ENCODE results near the gene MED9. TPM values are rescaled to one million over a fixed set of nuclear protein-coding genes. Genes with fewer than 3 reads are reported as not detected.

The MED9 gene
- polyA plus RNA-seq, 1 donor from 2014 or later, result 25.1 TPM

GRCh38 chr17:17437893-17438292 is 38.9 kb upstream of the MED9 start:
- Histone ChIP-seq H2AFZ (ENCODE audit: low read depth, low read length) (no peak overlapping the region), H3F3A (ENCODE audit: insufficient read depth, low read length, poor library complexity, severe bottlenecking) (no peaks in the 10 kb centered on the region), H3K9ac (ENCODE audit: low read length) (no peak overlapping the region), H3K79me2 (replicated peaks; ENCODE audit: insufficient read depth, low read length) (no peaks in the 10 kb centered on the region), H3K4me3 (ENCODE audit: low read length) (no peak overlapping the region), H3K36me3 (ENCODE audit: insufficient read depth, low read length) (no peaks in the 10 kb centered on the region), H4K20me1 (ENCODE audit: insufficient read depth) (no peaks in the 10 kb centered on the region), H3K4me2 (ENCODE audit: low read length) (no peak overlapping the region), H3K27me3 (ENCODE audit: insufficient read depth, low read depth, low read length) (no peaks in the 10 kb centered on the region), H3K9me2 (ENCODE audit: insufficient read depth, low read length) (no peaks in the 10 kb centered on the region), H3K9me3 (ENCODE audit: low read length) (no peaks in the 10 kb centered on the region), H3K27ac (ENCODE audit: low read length) (no peak overlapping the region)
- TF ChIP-seq MXI1 (conservative IDR thresholded peaks at IDR 0.05; ENCODE audit: poor library complexity, severe bottlenecking) (no peak), POLR2AphosphoS5 (IDR thresholded peaks at IDR 0.05) (no peak), CTCF (IDR thresholded peaks at IDR 0.05; ENCODE audit: poor library complexity, severe bottlenecking) (no peak), TAF1 (IDR thresholded peaks at IDR 0.05; ENCODE audit: low read depth) (no peak), RAD21 (conservative IDR thresholded peaks at IDR 0.05) (no peak), SMC3 (conservative IDR thresholded peaks at IDR 0.05; ENCODE audit: poor library complexity) (no peak), REST (IDR thresholded peaks at IDR 0.05; ENCODE audit: borderline replicate concordance) (no peak), EP300 (conservative IDR thresholded peaks at IDR 0.05; ENCODE audit: poor library complexity, severe bottlenecking) (no peak), EZH2 (IDR thresholded peaks at IDR 0.05; ENCODE audit: borderline replicate concordance, insufficient read depth, low read length, poor library complexity, severe bottlenecking) (no peak)

- Histone ChIP-seq H3K27ac (ENCODE audit: low read length) (no peak overlapping the region), H3K79me2 (replicated peaks; ENCODE audit: insufficient read depth, low read length) (no peaks in the 10 kb centered on the region), H3F3A (ENCODE audit: insufficient read depth, low read length, poor library complexity, severe bottlenecking) (no peaks in the 10 kb centered on the region), H3K27me3 (ENCODE audit: insufficient read depth, low read depth, low read length) (no peaks in the 10 kb centered on the region), H3K9ac (ENCODE audit: low read length) (no peak overlapping the region), H4K20me1 (ENCODE audit: insufficient read depth) (no peaks in the 10 kb centered on the region), H3K36me3 (ENCODE audit: insufficient read depth, low read length) (no peaks in the 10 kb centered on the region), H3K4me3 (ENCODE audit: low read length) (no peak overlapping the region), H3K9me2 (ENCODE audit: insufficient read depth, low read length) (no peaks in the 10 kb centered on the region), H2AFZ (ENCODE audit: low read depth, low read length) (no peak overlapping the region), H3K4me2 (ENCODE audit: low read length) (no peak overlapping the region), H3K9me3 (ENCODE audit: low read length) (no peaks in the 10 kb centered on the region)
- TF ChIP-seq SMC3 (conservative IDR thresholded peaks at IDR 0.05; ENCODE audit: poor library complexity) (no peak), TAF1 (IDR thresholded peaks at IDR 0.05; ENCODE audit: low read depth) (no peak), POLR2AphosphoS5 (IDR thresholded peaks at IDR 0.05) (no peak), RAD21 (conservative IDR thresholded peaks at IDR 0.05) (no peak), EP300 (conservative IDR thresholded peaks at IDR 0.05; ENCODE audit: poor library complexity, severe bottlenecking) (no peak)
Measured at GRCh38 chr17:17440010-17440843, 36.6 kb upstream of the MED9 start.

Data from neural cell (in vitro differentiated cells).